Stomach (tissue), 9 donors: Measurements from ENCODE around the gene SPTLC2. TPM values are rescaled to one million over a fixed set of nuclear protein-coding genes. Genes with fewer than 3 reads are reported as not detected.

ENCODE experiments used
- DNase-seq, 2 donors: peaks; one replicate each; pipeline versions ENCODE4 v3.0.0 to v3.0.0-alpha.2; 2013 to 2019
- H3K27ac ChIP-seq, 5 donors: fragments of 200-600 bp in 4 of 5; sonication (generic) in 4 of 5; one replicate each; pipeline ENCODE4 v1.5.1; 2013 to 2019; ENCODE audit warnings: mild to moderate bottlenecking in 1 of 5, moderate library complexity in 1 of 5
- H3K27me3 ChIP-seq, 3 donors: fragments of 200-600 bp; sonication (generic); one replicate each; pipeline ENCODE4 v1.5.1; 2017 to 2019; ENCODE audit warnings: mixed run types in 1 of 3
- H3K36me3 ChIP-seq, 4 donors: fragments of 200-600 bp; sonication (generic); 1 replicate in 3 of 4; 2 replicates in 1 of 4; pipeline ENCODE4 v1.5.1; 2016 to 2019
- H3K4me1 ChIP-seq, 4 donors: fragments of 200-600 bp; sonication (generic); one replicate each; pipeline ENCODE4 v1.5.1; 2016 to 2019
- H3K4me3 ChIP-seq, 4 donors: fragments of 200-600 bp; sonication (generic) in 3 of 4; one replicate each; pipeline ENCODE4 v1.5.1; 2016 to 2019; ENCODE audit warnings: mild to moderate bottlenecking in 1 of 4
- H3K9me3 ChIP-seq, 4 donors: fragments of 200-600 bp; sonication (generic); one replicate each; pipeline ENCODE4 v1.5.1; 2016 to 2019
- CTCF ChIP-seq, 7 experiments: fragments of 450-650 bp in 4 of 7; fragments of 200-600 bp in 3 of 7; sonication (generic) in 3 of 7; IDR thresholded peaks; one replicate each; pipeline ENCODE4 v1.5.1; 2016 to 2019; ENCODE audit warnings: antibody characterized with exemption in 7 of 7, control low read depth in 2 of 7, mild to moderate bottlenecking in 1 of 7
- EP300 ChIP-seq: sonication (generic); formaldehyde crosslinking; IDR thresholded peaks from one replicate; pipeline ENCODE4 v1.6.1; 2017; ENCODE audit warnings: antibody characterized with exemption
- POLR2A ChIP-seq, 4 donors: fragments of 450-650 bp; IDR thresholded peaks; one replicate each; pipeline ENCODE4 v1.6.1; 2016; ENCODE audit warnings: antibody characterized with exemption in 4 of 4, control low read depth in 2 of 4, mild to moderate bottlenecking in 1 of 4, moderate library complexity in 1 of 4
- POLR2AphosphoS5 ChIP-seq, 3 donors: sonication (generic); formaldehyde crosslinking; IDR thresholded peaks; one replicate each; pipeline ENCODE4 v1.6.1; 2016; ENCODE audit warnings: antibody characterized with exemption in 3 of 3
- WGBS, 5 donors: extraction: QIAGEN DNeasy Blood & Tissue Kit in 3 of 5; methylation state at CpG; one replicate each; pipeline versions ENCODE4 v1.1.5 to v1.1.7; 2013 to 2018; 5-methylcytosine and 5-hydroxymethylcytosine counted together
- intact Hi-C: fragments of 100-400 bp; cut with DNase I; formaldehyde crosslinking; loops from one replicate; pipeline ENCODE4 v1.15.1; 2023; ENCODE audit warnings: low total_unique reads
- polyA plus RNA-seq, 3 donors: library from polyadenylated mRNA; stranded (reverse); fragments of 200-250 nt; gene quantifications; one replicate each; pipeline ENCODE4 v1.2.3, GENCODE V29; 2013
- total RNA-seq, 5 donors: library from RNA; depleted of rRNA; stranded (reverse); fragments of >200 nt; gene quantifications; one replicate each; pipeline versions ENCODE4 v1.1.0 to v1.2.3, GENCODE V29; 2014 to 2016
- donor health status: healthy with polysubstance abuse.
- donor health status: Bipolar disorder and iron deficiency.
- donor health status: healthy.

The SPTLC2 gene
- total and polyA plus RNA-seq, 8 donors: 3.4 to 97.5 (median 13.6) TPM

DNA sequence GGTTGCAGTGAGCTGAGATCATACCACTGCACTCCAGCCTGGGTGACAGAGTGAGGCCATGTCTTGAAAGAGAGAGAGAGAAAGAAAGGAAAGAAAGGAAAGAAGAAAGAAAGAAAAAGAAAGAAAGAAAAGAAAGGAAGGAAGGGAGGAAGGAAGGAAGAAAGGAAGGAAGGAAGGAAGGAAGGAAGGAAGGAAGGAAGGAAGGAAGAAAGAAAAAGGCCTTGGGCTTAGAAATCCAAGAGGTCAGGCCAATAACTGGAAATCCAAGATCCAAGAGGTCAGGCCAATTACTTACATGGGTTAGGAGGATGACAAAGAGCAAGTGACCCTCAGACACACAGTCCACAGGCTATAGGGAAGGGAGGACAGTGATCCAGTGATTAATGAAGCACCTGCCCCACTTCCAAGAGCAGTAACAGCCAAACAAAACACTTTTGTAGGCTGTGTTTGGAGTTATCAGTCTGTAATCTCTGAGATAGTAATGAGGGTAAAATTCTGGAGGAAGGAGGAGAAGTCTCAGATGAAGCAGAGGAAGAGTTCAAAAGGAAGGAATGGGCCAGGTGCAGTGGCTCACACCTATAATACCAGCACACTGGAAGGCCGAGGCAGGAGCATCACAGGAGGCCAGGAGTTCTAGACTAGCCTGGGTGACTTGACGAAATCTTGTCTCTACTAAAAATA, 32.2 kb upstream of the SPTLC2 start:
- TF ChIP-seq POLR2A (IDR thresholded peaks at IDR 0.05) (no peak), POLR2AphosphoS5 (IDR thresholded peaks at IDR 0.05) (no peak), CTCF (IDR thresholded peaks at IDR 0.05) (no peak), EP300 (no peak)
- no peaks in the 10 kb centered on the region for H3K36me3 ChIP-seq
- peaks cover 0 to 5% (median 4%) of the 10 kb centered on the region in 4 donors for H3K4me1 ChIP-seq
- no peaks in the 10 kb centered on the region for H3K9me3 ChIP-seq
- peak overlapping the region in 1 of 5 donors; percentile 30 for H3K27ac ChIP-seq
- intact Hi-C loops: no loop called here
- no peak overlapping the region for H3K4me3 ChIP-seq
- DNase-seq: no peak
- 34 to 100% (median 83%) methylated on average over 2 of the region's 2 CpGs for WGBS, 5 donors
- H3K27me3 ChIP-seq: no peaks in the 10 kb centered on the region

DNA sequence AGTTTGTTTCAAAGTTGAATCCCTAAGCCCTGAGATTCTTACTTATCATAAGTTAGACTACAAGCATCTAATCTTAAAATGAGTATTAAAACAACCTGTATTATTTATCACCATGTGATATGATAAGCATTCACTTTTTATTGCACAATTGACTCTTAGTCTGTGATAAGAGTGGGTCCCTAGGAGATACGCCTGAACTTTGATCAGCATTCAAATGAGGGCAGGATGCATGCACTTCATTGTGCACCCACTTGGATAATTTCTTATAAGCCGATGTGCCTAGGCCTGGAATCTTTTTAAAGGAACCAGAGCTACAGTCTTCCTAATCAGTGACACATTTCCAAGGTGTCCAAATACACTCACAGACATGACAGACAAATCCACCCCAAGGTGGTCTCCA, 31.4 kb upstream of the SPTLC2 start:
- TF ChIP-seq CTCF (IDR thresholded peaks at IDR 0.05) (no peak), POLR2AphosphoS5 (IDR thresholded peaks at IDR 0.05) (peak in 2 of 3 donors; percentile 73 to 86), EP300 (no peak), POLR2A (IDR thresholded peaks at IDR 0.05) (no peak)
- Histone ChIP-seq H3K4me1 (peaks cover 0 to 5% (median 1%) of the 10 kb centered on the region in 4 donors), H3K4me3 (no peak overlapping the region), H3K36me3 (no peaks in the 10 kb centered on the region), H3K27ac (peak overlapping the region in 2 of 5 donors; percentile 18 to 60), H3K27me3 (no peaks in the 10 kb centered on the region), H3K9me3 (no peaks in the 10 kb centered on the region)
- intact Hi-C loops: no loop called here
- WGBS, 5 donors: 30 to 58% (median 54%) methylated on average over 2 of the region's 2 CpGs
- DNase-seq: peak in 1 of 2 donors; percentile 38

- no peaks in the 10 kb centered on the region for H3K9me3 ChIP-seq
- peaks cover 3 to 12% (median 6%) of the 10 kb centered on the region in 4 donors for H3K4me1 ChIP-seq
- no peaks in the 10 kb centered on the region for H3K27me3 ChIP-seq
- intact Hi-C loops: no loop called here
- TF ChIP-seq POLR2AphosphoS5 (IDR thresholded peaks at IDR 0.05) (no peak), POLR2A (IDR thresholded peaks at IDR 0.05) (no peak), EP300 (no peak), CTCF (IDR thresholded peaks at IDR 0.05) (no peak)
- peak overlapping the region in 3 of 5 donors; percentile 18 to 60 (median 30) for H3K27ac ChIP-seq
- 79 to 89% (median 83%) methylated on average over 4 of the region's 4 CpGs for WGBS, 5 donors
- H3K36me3 ChIP-seq: no peaks in the 10 kb centered on the region
- no peak for DNase-seq
- H3K4me3 ChIP-seq: no peak overlapping the region
Measured at GRCh38 chr14:77646907-77647306, 30.5 kb upstream of the SPTLC2 start.

DNA sequence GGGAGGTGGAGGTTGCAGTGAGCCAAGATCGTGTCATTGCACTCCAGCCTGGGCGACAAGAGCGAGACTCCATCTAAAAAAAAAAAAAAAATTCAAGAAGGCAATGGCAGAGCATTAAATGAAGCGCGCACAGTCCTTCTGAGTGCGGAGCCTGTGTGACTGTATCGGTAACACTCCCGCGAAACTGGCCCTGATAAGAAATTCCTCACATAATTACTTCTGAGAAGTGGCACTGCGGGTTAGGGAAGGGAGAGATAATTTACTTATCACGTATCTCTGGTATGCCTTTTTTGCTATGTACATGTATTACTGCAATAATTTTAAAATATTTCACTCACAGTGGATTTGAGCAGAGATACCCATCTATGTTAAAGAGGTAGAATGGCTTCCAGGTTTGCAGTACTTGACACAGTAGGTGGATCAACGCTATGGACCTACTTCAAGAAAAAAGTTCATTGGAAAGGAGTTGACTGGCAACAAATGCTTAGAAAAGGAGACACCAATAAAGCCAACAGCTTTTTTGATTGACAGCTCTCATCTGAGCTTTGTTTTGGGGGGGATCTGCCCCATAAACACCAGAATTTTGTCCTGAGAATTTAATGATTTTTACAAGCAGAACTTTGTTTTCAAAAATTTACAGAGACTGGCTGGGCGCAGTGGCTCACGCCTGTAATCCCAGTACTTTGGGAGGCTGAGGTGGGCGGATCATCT, 29.2 kb upstream of the SPTLC2 start:
- no peak for TF ChIP-seq EP300
- no peak for TF ChIP-seq CTCF (IDR thresholded peaks at IDR 0.05)
- no peak for TF ChIP-seq POLR2AphosphoS5 (IDR thresholded peaks at IDR 0.05)
- TF ChIP-seq POLR2A (IDR thresholded peaks at IDR 0.05): no peak
- intact Hi-C loops: no loop called here
- H3K4me3 ChIP-seq: no peak overlapping the region
- WGBS, 5 donors: 52 to 73% (median 58%) methylated on average over 15 of the region's 15 CpGs
- H3K36me3 ChIP-seq: no peaks in the 10 kb centered on the region
- peak overlapping the region in 1 of 5 donors; percentile 27 for H3K27ac ChIP-seq
- H3K4me1 ChIP-seq: peaks cover 10 to 23% (median 15%) of the 10 kb centered on the region in 4 donors
- no peaks in the 10 kb centered on the region for H3K9me3 ChIP-seq
- H3K27me3 ChIP-seq: no peaks in the 10 kb centered on the region
- no peak for DNase-seq
